GM18873 (cell line): ENCODE data around the gene MYH14.
"Not testable (repeated sequence)": the region's sequence is repeated elsewhere in the genome, so short reads cannot be mapped to it uniquely, and the experiment has no call there.

Experiments used
- ATAC-seq: cut with Tn5 transposase; IDR thresholded peaks from one replicate; pipeline ENCODE4 v1.9.1; 2021; ENCODE audit warnings: mild to moderate bottlenecking, moderate library complexity, moderate number of reproducible peaks; ENCODE audit not compliant: unreplicated experiment, low FRiP score

MYH14 gene

DNA sequence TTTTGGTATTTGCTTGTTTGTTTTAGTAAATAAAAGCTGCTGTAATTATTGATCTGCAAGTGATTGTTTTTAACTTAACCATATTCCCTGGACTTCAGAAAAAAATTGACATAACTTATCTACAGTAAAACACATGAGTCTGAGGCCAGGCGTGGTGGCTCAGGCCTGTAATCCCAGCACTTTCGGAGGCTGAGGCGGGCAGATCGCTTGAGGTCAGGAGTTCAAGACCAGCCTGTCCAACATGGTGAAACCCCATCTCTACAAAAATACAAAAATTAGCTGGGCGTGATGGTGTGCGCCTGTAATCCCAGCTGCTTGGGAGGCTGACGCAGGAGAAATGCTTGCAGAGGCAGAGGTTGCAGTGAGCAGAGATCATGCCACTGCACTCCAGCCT is 150.1 kb downstream of the MYH14 start:
- ATAC-seq = not testable (repeated sequence)

DNA sequence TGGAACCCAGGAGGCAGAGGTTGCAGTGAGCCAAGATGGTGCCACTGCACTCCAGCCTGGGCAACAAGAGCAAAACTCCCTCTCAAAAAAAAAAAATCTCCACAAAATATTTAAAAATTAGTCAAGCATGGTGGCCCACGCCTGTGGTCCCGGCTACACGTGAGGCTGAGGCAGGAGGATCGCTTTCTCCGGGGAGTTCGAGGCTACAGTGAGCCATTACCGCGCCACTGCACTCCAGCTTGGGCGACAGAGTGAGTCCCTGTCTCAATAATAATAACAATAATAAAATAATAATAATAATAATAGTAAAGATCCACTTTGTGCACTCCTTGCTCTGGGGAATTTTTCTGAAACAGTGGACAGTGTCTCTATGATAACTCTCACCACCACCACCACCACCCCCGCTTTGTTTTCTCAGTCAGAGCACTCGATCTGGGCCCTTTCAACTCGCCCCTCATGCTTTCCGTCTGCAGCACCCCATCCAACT is 153.3 kb downstream of the MYH14 start:
- ATAC-seq = no peak

DNA sequence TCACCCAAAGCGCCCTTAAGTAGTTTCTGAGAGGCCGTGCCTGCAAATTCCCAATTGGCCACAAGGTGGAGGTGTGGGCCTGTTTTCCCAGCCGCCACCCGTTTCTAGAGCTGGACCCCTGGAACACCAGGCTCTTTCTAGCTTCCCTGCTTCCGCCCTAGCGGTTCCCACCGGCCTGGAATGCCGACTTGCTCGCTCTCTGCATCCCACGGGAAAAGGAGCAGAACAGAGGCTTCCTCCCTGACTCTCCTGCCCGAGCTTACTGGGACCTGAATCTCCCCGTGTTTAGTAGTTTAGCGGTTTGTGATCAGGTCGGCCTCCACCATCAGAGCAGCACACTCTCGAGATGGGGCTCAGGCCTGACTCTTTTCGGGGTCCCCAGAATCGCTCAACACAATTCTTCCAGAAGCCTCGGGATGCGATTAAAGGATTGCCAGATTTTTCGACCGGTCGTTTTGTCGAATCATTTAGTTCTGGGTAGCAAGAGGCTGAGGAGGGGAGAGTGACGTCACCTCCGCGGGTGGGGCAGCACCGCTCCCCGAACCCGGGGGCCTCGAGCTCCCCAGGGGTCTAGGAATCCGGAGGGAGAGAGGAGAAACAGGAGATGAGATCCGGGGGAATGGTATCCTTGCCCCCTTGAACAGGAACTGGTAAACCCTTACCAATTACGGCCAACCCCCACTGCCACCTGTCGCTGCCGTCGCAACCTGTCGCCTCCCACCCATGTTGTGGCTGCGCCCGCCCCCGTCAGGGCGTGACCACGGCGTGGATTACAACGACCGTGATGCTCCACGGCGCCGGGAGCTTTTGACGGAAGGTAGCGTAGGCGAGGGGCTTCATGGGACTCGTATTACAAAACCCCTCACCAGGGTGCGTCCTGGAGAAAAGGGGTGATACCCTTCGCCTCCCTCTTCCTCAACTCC is 154.0 kb downstream of the MYH14 start:
- ATAC-seq = no peak

DNA sequence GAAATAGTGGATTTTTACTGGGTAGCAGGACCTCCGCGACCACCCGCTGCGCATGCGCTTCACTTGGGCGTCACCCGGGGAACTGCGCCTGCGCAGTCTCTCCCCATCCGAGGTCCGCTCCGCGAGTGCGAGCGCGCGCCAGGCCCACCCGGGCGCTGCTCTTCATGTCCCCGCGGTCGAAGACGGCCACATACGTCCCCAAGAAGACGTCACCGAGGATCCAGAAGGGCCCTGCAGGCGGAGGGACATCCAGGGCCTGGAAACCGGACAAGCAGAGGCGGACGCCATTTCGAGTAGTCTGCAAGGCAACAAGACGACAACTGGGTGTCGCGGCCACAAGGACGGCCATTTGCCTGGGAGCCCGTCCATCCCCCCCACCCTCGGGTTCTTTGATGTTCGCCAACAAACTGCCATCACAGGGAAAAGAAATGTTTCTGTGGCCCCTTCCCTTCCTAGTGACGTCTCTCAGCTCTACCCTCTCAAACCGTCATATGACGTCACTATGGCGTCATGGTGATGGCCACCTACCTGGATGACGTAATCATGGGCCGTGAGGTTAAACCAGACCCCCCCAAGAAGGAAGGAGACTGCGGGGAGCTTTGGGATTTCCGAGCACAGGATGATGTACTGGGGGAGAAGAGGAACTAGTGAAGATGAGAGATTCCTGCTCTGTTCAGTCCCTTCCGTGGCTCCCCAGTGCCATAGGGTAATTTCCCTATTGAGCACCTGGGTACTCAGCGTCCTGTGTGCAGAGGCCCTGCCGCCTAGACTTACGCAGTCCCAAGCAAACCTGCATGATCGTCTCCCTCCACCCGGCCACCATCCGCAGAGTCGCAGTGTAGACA is 155.3 kb downstream of the MYH14 start:
- no peak for ATAC-seq

DNA sequence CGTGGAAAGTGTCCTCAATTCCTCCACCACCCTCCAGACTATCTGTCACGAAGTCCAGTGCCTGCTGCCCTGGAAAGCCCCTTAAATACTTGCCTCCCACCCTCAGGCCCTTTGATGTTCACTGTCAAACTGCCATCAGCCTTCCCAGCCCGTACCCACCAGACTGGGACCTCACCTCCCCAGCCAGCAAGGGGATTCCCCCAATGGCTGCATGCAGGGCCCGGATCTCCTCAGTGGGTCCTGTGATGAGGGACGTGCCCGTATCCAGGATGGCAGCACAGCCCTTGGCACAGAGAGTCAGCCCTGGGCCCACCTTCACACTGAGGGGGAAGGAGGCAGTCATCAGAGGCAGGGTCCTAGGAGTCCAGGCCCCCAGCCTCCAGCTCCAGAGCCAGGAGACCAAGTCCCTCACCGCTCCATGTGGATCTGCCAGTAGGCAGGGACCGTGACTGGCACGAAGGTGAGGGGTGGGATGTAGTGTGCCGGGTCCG is 156.0 kb downstream of the MYH14 start:
- ATAC-seq = no peak
